Measurements from ENCODE around the gene MMP3.

GRCh38 chr11:102840018-102840417 is 3.4 kb downstream of the MMP3 start:
- TF ChIP-seq CTCF (conservative IDR thresholded peaks at IDR 0.05; ENCODE audit: low read depth in 2 of 2): no peak
- TF ChIP-seq POLR2AphosphoS5 (IDR thresholded peaks at IDR 0.05; ENCODE audit: low read depth): no peak
- TF ChIP-seq EZH2 (IDR thresholded peaks at IDR 0.05; ENCODE audit: low read depth, unreplicated experiment): no peak
- no peak for TF ChIP-seq ETS1 (IDR thresholded peaks at IDR 0.05)
- TF ChIP-seq ZNF331 (CRISPR knock-in tag; IDR thresholded peaks at IDR 0.05; ENCODE audit: low read depth): no peak
- TF ChIP-seq JUNB (IDR thresholded peaks at IDR 0.05; ENCODE audit: unreplicated experiment): no peak
- TF ChIP-seq REST (IDR thresholded peaks at IDR 0.05; ENCODE audit: unreplicated experiment): no peak
- no peak for TF ChIP-seq CREB1 (CRISPR knock-in tag; IDR thresholded peaks at IDR 0.05; ENCODE audit: low read depth)

Measured in GM23338 (cell line).